ENCODE data around the gene BCCIP.

- no peak for TF ChIP-seq CTCF (IDR thresholded peaks at IDR 0.05; ENCODE audit: low read depth, low read length, missing input control)
- TF ChIP-seq REST (IDR thresholded peaks at IDR 0.05): no peak
- TF ChIP-seq SP1 (IDR thresholded peaks at IDR 0.05): no peak
- no peak for TF ChIP-seq ATF3 (IDR thresholded peaks at IDR 0.05)
These were observed 11.1 kb upstream of the BCCIP start for GRCh38 chr10:125812128-125812750.

Data from liver (tissue), 3 donors.